OCI-LY7 (cell line): ENCODE data around the gene ASB8.

ENCODE experiments used
- CTCF ChIP-seq: fragments of 200-600 bp; sonication (generic); conservative IDR thresholded peaks from 2 replicates; pipeline ENCODE4 v1.5.1; 2014; ENCODE audit warnings: mild to moderate bottlenecking, antibody characterized with exemption, low read length, moderate library complexity, mixed read lengths
- EZH2phosphoT487 ChIP-seq: fragments of 200-600 bp; sonication (generic); IDR thresholded peaks from 2 replicates; pipeline ENCODE4 v1.6.1; 2018; ENCODE audit warnings: low read depth, borderline replicate concordance, mild to moderate bottlenecking, mixed run types, antibody characterized with exemption, low read length, moderate library complexity, mixed read lengths

DNA sequence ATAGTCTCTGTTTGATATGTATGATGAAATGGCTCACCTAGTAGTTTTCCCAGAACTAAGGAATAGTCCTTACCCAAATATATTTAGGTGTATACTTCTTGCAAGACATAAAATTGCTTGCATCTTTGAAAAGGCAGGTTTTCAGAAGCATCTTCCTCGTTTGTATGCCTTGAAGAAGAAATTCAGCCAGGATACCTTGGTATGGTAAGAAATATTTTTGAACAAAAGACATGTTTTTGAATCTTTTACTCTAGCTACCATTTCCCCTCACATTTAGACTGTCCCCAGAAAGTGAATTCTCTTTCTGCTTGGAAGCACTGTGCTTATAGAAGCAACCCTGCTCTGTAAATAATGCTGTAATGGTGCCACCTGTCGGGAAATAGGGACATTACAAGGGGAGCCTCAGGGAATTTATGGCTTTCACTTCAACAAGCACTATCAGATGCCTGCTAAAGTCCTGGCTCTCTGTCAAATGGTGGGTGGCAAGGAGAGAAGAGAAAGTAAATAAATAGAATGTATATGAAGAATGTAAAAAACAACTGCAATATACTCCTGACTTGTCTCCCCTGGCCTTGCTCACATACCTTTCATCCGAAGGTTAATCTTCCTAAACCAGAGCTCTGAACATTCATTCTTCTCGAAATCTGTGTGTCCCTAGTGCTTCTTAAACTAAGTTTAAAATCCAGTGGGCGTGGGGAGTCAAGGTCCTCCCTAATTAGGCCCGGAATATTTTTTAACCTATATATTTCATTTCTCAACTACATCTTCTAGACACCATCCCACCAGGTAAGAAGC, 32.2 kb upstream of the ASB8 start:
- TF ChIP-seq CTCF: peak; percentile 89
- TF ChIP-seq EZH2phosphoT487: no peak
